ENCODE measurements around the gene ZAP70.

The ZAP70 gene

DNA sequence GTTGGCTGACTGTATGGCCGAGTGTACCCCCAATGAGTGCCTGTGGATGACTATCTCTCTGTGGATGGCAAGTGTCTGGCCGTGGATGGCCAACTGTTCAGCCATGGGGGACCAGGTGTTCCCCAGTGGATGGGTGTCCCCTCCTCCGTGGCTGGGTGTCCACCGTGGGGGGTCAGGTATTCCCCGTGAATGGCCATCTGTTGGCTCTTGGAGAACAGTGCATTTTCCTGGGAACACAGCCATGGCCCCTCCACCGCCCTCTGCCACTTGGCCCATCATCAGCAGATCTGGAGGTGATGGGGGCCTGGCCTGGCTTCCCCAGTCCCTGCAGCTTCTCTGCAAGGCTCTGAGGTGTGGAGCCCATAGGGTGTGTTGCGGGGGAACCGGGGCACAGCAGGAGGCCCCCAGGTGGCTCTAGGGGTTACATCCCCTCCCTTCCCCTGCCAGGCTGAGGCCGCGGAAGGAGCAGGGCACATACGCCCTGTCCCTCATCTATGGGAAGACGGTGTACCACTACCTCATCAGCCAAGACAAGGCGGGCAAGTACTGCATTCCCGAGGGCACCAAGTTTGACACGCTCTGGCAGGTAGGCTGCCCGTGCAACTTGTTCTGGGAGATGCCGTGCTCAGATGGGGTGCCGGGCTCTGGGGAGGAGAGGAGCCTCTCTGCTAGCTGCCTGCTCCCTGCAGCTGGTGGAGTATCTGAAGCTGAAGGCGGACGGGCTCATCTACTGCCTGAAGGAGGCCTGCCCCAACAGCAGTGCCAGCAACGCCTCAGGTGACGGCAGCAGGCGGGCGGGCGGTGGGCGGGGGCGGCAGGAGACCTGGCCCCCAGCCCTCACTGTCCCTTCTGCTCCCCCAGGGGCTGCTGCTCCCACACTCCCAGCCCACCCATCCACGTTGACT lies 19.3 kb downstream of the ZAP70 start:
- no peak for DNase-seq (ENCODE audit: low spot score)

DNA sequence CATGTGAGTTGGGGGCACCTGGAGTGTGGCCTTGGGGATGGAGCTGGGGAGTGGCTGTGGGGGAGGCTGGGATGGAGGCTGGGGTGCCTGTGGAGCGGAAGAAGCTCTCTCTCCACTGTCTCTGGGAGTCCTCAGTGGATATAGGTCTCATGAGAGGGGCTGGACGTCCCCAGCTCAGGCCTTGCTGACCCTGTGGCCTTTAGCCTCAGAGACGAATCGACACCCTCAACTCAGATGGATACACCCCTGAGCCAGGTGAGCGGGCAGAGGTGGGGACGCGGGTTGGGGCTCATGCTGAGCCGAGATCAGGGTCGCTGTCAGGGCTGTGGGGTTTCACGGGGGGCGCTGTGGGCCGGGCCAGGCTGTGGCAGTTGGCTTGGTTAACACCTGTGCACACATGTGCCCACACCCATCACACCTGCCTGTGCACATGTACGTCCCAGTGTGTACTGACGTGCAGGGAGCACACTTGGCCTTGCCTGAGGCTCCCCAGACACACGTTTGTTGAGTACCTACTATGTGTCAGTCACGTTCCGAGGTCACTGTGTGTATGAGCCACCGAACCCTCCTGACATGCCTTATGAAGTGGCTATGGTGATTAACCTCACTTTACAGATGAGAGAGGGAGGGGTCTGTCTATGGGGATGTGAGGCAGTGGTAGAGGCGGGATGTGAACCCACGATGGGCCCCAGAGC lies 20.1 kb downstream of the ZAP70 start:
- no peak for DNase-seq (ENCODE audit: low spot score)

DNA sequence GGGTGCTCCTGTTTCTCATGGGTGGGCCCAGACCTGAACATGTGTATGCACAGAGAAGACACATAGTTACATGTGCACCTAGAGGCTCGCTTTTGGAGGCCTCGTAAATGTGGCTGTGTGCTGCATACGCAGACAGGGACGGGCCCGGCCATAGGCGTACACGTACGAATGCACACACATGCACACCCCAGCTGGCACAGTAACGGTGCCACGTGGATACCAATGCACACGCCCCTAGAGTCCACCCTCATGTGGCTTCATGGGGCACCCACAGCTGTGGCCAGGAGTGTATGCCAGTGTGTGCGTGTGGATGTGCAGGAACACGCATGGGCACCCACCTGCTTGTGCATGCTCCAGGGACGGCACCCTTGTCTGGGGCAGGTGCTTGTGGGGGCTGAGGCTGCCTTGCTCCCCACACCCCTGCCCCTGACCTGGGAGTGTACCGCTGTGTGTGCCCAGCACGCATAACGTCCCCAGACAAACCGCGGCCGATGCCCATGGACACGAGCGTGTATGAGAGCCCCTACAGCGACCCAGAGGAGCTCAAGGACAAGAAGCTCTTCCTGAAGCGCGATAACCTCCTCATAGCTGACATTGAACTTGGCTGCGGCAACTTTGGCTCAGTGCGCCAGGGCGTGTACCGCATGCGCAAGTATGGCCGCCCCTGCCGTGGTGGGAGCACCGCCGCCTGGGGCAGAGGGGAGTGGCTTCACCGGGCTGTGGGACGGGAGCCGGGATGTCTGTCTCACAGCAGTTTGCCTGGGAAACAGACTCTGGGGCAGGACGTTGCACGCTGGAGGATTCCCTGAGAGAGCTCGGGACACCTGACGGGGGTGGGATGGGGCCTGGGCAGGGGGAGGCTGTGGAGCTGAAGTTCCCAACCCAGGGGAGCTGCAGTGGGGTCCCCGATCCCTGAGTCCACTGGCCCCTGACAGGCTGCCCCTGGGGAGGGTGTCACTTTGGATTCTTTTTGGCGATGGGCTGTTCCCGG lies 21.0 kb downstream of the ZAP70 start:
- no peak for DNase-seq (ENCODE audit: low spot score)

- no peak for DNase-seq (ENCODE audit: low spot score)
Measured at GRCh38 chr2:97735161-97735561, 21.8 kb downstream of the ZAP70 start.

DNA sequence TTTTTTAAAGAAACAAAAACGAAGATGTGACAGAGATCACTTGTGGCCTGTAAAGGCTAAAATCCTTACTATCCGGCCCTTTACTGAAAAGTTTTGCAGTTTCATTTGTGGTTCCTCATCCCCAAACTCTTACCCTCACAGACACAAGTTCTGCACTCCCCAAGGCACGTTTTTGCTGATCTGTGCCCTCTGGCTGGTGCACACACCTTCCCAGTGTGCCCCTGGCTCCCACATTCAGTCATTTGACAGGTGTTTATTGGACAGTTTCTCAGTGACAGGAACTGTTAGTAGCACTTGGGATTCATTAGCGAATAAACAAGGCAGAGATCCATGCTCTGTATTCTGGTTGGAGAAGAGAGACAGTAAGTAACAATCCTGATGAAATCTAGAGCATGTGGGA lies 22.8 kb downstream of the ZAP70 start:
- DNase-seq (ENCODE audit: low spot score) = no peak

- no peak for DNase-seq (ENCODE audit: low spot score)
Measured at GRCh38 chr2:97736608-97737330, 23.4 kb downstream of the ZAP70 start.

- no peak for DNase-seq (ENCODE audit: low spot score)
Measured at GRCh38 chr2:97737421-97738178, 24.2 kb downstream of the ZAP70 start.

- no peak for DNase-seq (ENCODE audit: low spot score)
Measured at GRCh38 chr2:97738179-97739019, 25.0 kb downstream of the ZAP70 start.

DNA sequence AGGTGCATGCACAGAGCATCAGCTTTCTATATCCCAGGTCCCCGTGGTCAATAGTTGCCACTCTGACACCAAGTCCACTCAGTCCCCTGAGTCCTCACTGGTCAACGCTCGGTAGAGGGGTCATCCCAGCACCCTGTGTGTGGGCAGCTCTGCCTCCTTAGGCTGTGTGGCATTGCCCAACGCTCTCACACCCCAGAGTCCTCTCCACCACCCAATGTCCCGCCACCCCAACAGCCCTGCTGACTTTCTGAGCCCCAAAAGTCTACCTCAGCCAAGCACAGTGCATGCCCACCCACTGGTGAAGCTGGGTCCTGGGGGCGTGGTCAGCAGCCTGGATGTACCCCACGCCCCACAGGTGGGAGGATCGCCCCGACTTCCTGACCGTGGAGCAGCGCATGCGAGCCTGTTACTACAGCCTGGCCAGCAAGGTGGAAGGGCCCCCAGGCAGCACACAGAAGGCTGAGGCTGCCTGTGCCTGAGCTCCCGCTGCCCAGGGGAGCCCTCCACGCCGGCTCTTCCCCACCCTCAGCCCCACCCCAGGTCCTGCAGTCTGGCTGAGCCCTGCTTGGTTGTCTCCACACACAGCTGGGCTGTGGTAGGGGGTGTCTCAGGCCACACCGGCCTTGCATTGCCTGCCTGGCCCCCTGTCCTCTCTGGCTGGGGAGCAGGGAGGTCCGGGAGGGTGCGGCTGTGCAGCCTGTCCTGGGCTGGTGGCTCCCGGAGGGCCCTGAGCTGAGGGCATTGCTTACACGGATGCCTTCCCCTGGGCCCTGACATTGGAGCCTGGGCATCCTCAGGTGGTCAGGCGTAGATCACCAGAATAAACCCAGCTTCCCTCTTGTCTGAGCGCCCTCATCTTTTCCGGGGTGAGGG lies 25.9 kb downstream of the ZAP70 start:
- no peak for DNase-seq (ENCODE audit: low spot score)

DNA sequence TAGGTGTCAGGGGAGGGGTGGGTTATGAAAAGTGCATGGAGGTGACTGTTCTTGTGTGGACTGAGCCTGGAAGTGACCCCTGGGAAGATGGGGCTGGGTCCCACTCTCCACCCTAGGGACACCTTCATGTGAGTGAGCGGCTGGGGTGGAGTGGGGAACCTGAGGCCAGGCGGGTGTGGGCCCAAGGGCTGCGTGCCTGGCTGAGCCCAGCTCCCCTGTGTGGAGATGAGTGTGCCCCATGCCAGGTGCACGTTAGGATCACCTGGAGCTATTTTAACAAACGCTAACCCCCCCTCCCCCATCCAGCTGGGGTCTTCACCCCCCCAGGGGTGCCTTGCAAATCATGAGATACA lies 26.5 kb downstream of the ZAP70 start:
- no peak for DNase-seq (ENCODE audit: low spot score)

- DNase-seq (ENCODE audit: low spot score) = peak; percentile 65
Measured at GRCh38 chr2:97740590-97741182, 27.3 kb downstream of the ZAP70 start.

DNA sequence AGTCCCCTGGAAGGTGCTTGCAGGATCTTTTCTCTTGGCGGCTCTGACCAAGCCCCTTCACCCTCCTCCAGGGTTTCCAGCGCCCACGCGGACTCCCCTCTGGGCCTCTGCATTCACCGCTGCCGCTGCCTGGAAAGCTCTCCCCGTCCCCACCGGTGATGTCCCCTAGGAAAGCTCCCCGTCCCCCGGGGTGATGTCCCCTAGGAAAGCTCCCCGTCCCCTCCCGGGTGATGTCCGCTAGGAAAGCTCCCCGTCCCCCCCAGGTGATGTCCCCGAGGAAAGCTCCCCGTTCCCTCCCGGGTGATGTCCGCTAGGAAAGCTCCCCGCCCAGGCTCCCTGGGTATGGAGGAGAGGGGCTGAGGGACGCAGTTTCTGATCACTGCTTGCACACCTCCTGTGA lies 27.9 kb downstream of the ZAP70 start:
- DNase-seq (ENCODE audit: low spot score) = no peak

- DNase-seq (ENCODE audit: low spot score) = no peak
Measured at GRCh38 chr2:97741686-97742085, 28.3 kb downstream of the ZAP70 start.

DNA sequence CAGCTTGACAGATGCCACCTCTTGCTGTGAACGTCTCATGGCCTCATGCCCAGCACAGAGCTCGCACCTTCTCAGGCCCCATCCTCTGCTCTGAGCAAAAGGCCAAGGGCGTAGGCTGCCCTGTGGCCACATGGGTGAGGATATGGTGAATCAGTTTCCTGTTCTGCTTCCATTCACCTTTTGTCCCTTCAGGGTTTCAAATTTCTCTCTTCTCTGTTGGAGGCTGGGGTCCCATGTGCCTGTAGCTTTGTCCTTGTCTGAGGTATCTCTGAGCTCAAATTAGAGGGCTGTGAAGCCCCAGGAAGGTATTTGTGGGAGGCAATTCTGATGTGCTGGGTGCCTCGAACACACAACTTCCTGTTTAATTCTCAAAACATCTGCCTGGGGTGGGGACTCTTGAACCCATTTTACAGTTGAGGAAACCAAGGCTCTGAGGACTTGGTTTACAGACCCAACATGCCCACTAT lies 29.0 kb downstream of the ZAP70 start:
- DNase-seq (ENCODE audit: low spot score) = no peak

- no peak for DNase-seq (ENCODE audit: low spot score)
Measured at GRCh38 chr2:97743913-97744312, 30.5 kb downstream of the ZAP70 start.

GRCh38 chr2:97745474-97746174 lies 32.2 kb downstream of the ZAP70 start:
- no peak for DNase-seq (ENCODE audit: low spot score)

- DNase-seq (ENCODE audit: low spot score) = no peak
Measured at GRCh38 chr2:97747285-97747684, 33.9 kb downstream of the ZAP70 start.
